T-helper 1 cell treated with Interleukin-12 subunit alpha and Interleukin-12 subunit beta and Interleukin-4 antibody, amounts not matched to agents 30 ng/mL and 1 ng/mL, for 36 hours (primary cell): ENCODE data around the gene TNPO2. TPM values are rescaled to one million over a fixed set of nuclear protein-coding genes. Genes with fewer than 3 reads are reported as not detected.

Experiments
- intact Hi-C: fragments of 100-400 bp; cut with micrococcal nuclease; formaldehyde crosslinking; loops from one replicate; pipeline ENCODE4 v1.15.1; 2024
- total RNA-seq: library from RNA; stranded (reverse); gene quantifications from 2 replicates; pipeline ENCODE4 v1.2.3, GENCODE V29; 2022

The TNPO2 gene
- 86.1 and 87.4 TPM in 2 replicates for total RNA-seq

- intact Hi-C loops = loop anchor here (1.0 to 5.0 kb wide), 5 partner anchors 28 to 282 kb away; partner anchors contain the start of genes FBXW9, PRDX2, ZNF443 and ZNF564
Observed at GRCh38 chr19:12723641-12724426, at the start of gene TNPO2. TSS of gene TNPO2 (minus strand) at chr19:12723932. CDS start at chr19:12720977, 2,955 bp downstream.

GRCh38 chr19:12772323-12772722, 48.6 kb upstream of the TNPO2 start:
- intact Hi-C loops = no loop called here

GRCh38 chr19:12770922-12771321, 47.2 kb upstream of the TNPO2 start:
- intact Hi-C loops = no loop called here

GRCh38 chr19:12769689-12770088, 46.0 kb upstream of the TNPO2 start:
- intact Hi-C loops = no loop called here

- intact Hi-C loops = no loop called here
Observed at GRCh38 chr19:12767666-12768065, 43.9 kb upstream of the TNPO2 start.

- intact Hi-C loops = no loop called here
Observed at GRCh38 chr19:12767150-12767549, 43.4 kb upstream of the TNPO2 start.

GRCh38 chr19:12766051-12766521, 42.4 kb upstream of the TNPO2 start:
- intact Hi-C loops = loop anchor here (1.0 kb wide), 2 partner anchors 30 to 81 kb away; no protein-coding TSS in a partner anchor

GRCh38 chr19:12764698-12765097, 41.0 kb upstream of the TNPO2 start:
- intact Hi-C loops = no loop called here

- intact Hi-C loops = no loop called here
Observed at GRCh38 chr19:12763100-12763499, 39.4 kb upstream of the TNPO2 start.

- intact Hi-C loops = loop anchor here (1.0 to 2.0 kb wide), 5 partner anchors 15 to 88 kb away; partner anchors contain the start of genes GET3, HOOK2 and PRDX2
Observed at GRCh38 chr19:12759686-12760085, 36.0 kb upstream of the TNPO2 start.

- intact Hi-C loops = loop anchor here (1.0 kb wide), 3 partner anchors 24 to 193 kb away; no protein-coding TSS in a partner anchor
Observed at GRCh38 chr19:12757544-12758274, 34.0 kb upstream of the TNPO2 start.

GRCh38 chr19:12756150-12756883, 32.6 kb upstream of the TNPO2 start:
- intact Hi-C loops = no loop called here

GRCh38 chr19:12754465-12755196, 30.9 kb upstream of the TNPO2 start:
- intact Hi-C loops = no loop called here

- intact Hi-C loops = no loop called here
Observed at GRCh38 chr19:12752056-12752781, 28.5 kb upstream of the TNPO2 start.

- intact Hi-C loops = no loop called here
Observed at GRCh38 chr19:12751635-12752034, 27.9 kb upstream of the TNPO2 start, which contains the start of gene BEST2. TSS of gene BEST2 (plus strand) at chr19:12751791. CDS start at chr19:12752593, 802 bp downstream.

GRCh38 chr19:12750851-12751250, 27.1 kb upstream of the TNPO2 start:
- intact Hi-C loops = no loop called here

GRCh38 chr19:12749938-12750521, 26.3 kb upstream of the TNPO2 start:
- intact Hi-C loops = no loop called here

GRCh38 chr19:12748489-12748888, 24.8 kb upstream of the TNPO2 start:
- intact Hi-C loops = no loop called here

- intact Hi-C loops = no loop called here
Observed at GRCh38 chr19:12745166-12745897, 21.6 kb upstream of the TNPO2 start.
